WTC11 (cell line): ENCODE measurements around the gene CA10.

Experiments
- NFYB ChIP-seq: sonication (generic); formaldehyde crosslinking; conservative IDR thresholded peaks from 2 replicates; pipeline ENCODE4 v1.8.0; 2022; ENCODE audit warnings: low read depth, missing genetic modification reagents
- ZNF416 ChIP-seq: fragments of 250-450 bp; sonication (Bioruptor Pico); IDR thresholded peaks from 2 replicates; pipeline ENCODE4 v1.9.0; 2021; ENCODE audit warnings: mild to moderate bottlenecking, inconsistent platforms

DNA sequence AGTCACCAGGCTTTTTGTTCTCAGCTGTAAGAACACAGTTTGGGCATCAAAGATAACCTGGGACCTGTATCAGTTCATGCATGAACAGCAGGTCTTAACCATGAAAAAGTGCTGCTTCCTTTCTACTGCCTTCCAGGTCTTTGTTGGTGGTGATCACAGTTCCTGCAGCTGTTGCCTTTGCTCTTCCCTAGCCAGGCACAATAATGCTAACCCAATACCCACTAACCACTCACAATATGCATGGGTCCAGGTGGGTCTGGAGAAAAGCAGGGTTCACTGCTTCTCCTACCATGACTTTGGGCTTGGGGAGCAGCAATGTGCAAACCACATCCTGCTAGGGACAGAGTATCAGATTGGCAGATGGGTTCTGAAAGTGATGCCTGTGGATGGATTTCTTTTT lies 501.3 kb downstream of the CA10 start:
- no peak for TF ChIP-seq ZNF416 (CRISPR knock-in tag)
- TF ChIP-seq NFYB (CRISPR knock-in tag) = no peak
